ENCODE measurements around the gene NELL2. TPM values are rescaled to one million over a fixed set of nuclear protein-coding genes. Genes with fewer than 3 reads are reported as not detected.

The NELL2 gene
- total RNA-seq, 4 donors from 2014 or later: 4.7 to 20.5 (median 9.3) TPM

DNA sequence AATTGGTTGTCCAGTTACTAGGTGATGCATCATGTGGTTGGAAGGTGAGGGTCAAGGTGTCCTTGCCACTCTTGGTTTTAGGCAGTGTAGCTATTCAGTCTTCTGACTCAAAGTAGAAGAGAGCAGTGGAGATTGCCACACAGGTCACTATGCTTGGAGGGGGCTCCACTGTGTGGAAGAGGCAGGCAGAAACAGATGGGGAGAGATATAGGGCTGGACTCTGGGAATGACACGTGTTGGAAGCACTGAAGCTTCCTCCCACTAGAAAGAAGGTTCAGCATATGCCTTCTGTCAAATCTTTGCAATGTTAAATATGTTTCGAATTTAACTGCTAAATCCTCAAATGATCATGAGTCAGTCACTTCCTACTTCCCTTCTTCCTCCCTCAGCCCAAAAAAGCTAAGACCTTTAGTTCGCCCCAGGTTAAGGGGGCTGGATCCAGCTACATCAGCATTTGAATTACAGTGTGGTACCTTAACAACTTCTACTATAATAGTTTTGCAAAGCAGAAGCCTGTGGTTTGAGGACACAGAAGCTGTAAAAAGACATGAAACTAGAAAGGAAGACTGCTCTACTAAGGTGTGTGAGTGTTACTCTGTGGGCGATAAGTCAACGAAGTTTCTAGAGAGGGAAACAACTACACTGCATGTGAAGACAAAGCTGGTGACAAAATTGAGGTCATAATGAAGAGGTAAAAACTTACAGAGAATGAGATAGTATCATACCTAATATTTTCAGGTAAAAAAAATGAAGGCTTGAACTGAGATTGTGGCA lies 228.0 kb downstream of the NELL2 start:
- Histone ChIP-seq H3K4me1 (no peaks in the 10 kb centered on the region), H3K9me3 (no peaks in the 10 kb centered on the region), H3K27me3 (no peaks in the 10 kb centered on the region), H3K27ac (no peak overlapping the region), H3K36me3 (no peaks in the 10 kb centered on the region), H3K4me3 (no peak overlapping the region)
- TF ChIP-seq, protein P1, sequence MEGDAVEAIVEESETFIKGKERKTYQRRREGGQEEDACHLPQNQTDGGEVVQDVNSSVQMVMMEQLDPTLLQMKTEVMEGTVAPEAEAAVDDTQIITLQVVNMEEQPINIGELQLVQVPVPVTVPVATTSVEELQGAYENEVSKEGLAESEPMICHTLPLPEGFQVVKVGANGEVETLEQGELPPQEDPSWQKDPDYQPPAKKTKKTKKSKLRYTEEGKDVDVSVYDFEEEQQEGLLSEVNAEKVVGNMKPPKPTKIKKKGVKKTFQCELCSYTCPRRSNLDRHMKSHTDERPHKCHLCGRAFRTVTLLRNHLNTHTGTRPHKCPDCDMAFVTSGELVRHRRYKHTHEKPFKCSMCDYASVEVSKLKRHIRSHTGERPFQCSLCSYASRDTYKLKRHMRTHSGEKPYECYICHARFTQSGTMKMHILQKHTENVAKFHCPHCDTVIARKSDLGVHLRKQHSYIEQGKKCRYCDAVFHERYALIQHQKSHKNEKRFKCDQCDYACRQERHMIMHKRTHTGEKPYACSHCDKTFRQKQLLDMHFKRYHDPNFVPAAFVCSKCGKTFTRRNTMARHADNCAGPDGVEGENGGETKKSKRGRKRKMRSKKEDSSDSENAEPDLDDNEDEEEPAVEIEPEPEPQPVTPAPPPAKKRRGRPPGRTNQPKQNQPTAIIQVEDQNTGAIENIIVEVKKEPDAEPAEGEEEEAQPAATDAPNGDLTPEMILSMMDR (IDR thresholded peaks at IDR 0.05): no peak
- TF ChIP-seq POLR2A (IDR thresholded peaks at IDR 0.05) (no peak), POLR2AphosphoS5 (IDR thresholded peaks at IDR 0.05) (no peak), EP300 (IDR thresholded peaks at IDR 0.05) (no peak)
- DNase-seq (ENCODE audit: low spot score in 2 of 2): no peak
- 67% methylated on average over 5 of the region's 5 CpGs for WGBS

DNA sequence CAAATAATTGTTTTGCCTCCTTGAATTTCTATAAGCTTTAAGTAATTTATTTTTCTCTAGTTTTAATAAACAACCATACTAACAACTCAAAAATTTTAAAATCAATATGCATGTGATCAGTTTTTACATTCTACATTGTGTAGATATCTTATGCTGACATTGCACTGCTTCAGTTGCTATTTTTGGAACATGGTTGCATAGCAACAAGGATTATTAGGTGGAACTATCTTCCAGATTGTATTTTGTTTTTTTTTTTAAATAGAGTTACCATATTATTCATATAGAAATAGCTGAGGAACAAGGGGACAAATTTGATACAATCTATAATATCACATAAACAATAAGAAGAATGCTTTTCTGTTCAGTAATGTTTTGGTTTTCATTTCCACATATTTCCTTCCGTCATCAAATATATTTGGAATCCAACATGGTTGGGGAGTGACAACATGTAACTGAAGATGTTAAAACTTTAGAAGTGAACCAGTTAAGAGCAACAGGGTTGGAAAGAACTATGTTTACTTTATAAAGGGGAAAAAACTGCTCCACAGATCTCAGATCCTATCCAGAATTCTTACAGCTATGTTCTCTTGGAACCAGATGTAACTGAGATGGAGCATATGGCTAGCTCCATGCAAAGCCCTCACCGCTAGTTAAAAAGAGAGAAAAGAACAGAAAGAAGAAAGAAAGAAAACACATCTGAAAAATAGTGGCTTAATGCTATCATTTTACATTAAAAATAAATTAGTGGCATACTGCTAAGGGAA lies 235.5 kb downstream of the NELL2 start:
- Histone ChIP-seq H3K36me3 (no peaks in the 10 kb centered on the region), H3K27me3 (no peaks in the 10 kb centered on the region), H3K27ac (no peak overlapping the region), H3K9me3 (no peaks in the 10 kb centered on the region), H3K4me3 (no peak overlapping the region), H3K4me1 (no peaks in the 10 kb centered on the region)
- no peak for DNase-seq (ENCODE audit: low spot score in 2 of 2)
- TF ChIP-seq, protein P1 (IDR thresholded peaks at IDR 0.05): no peak
- TF ChIP-seq POLR2AphosphoS5 (IDR thresholded peaks at IDR 0.05): no peak
- no peak for TF ChIP-seq EP300 (IDR thresholded peaks at IDR 0.05)
- TF ChIP-seq POLR2A (IDR thresholded peaks at IDR 0.05): no peak
- 74% methylated on average over 2 of the region's 2 CpGs for WGBS

DNA sequence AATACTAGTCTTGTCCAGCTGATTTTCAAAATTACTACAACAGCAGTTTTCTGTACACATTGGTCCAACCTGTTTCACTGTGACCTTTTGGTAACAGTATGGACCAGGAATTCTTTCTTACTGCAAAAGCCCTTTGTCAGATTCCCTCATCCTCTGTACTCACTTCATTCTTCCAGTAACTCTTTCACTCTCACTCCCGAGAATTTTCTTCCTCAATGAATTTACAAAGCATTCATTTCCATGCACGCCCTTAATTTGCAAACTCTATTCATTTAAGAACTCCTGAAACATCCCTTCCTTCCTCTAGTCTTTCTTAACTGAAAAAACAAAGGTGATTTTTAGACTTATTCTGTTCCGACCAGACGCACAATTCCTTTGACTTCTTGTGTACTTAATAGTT lies 238.2 kb downstream of the NELL2 start:
- Histone ChIP-seq H3K4me1 (no peaks in the 10 kb centered on the region), H3K4me3 (no peak overlapping the region), H3K9me3 (no peaks in the 10 kb centered on the region), H3K27me3 (no peaks in the 10 kb centered on the region), H3K36me3 (no peaks in the 10 kb centered on the region), H3K27ac (no peak overlapping the region)
- DNase-seq (ENCODE audit: low spot score in 2 of 2): no peak
- TF ChIP-seq, protein P1 (IDR thresholded peaks at IDR 0.05): no peak
- TF ChIP-seq POLR2A (IDR thresholded peaks at IDR 0.05): no peak
- TF ChIP-seq EP300 (IDR thresholded peaks at IDR 0.05): no peak
- TF ChIP-seq POLR2AphosphoS5 (IDR thresholded peaks at IDR 0.05): no peak
- 77% methylated on average over 4 of the region's 4 CpGs for WGBS

GRCh38 chr12:44628180-44628579 lies 247.9 kb downstream of the NELL2 start:
- Histone ChIP-seq H3K27me3 (no peaks in the 10 kb centered on the region), H3K9me3 (no peaks in the 10 kb centered on the region), H3K27ac (no peak overlapping the region), H3K4me3 (no peak overlapping the region), H3K4me1 (no peaks in the 10 kb centered on the region), H3K36me3 (no peaks in the 10 kb centered on the region)
- WGBS: 63% methylated on average over 1 of the region's 1 CpG
- DNase-seq (ENCODE audit: low spot score in 2 of 2): no peak
- TF ChIP-seq, protein P1 (IDR thresholded peaks at IDR 0.05): no peak

- Histone ChIP-seq H3K27ac (no peak overlapping the region), H3K4me1 (no peaks in the 10 kb centered on the region), H3K27me3 (no peaks in the 10 kb centered on the region), H3K4me3 (no peak overlapping the region), H3K36me3 (no peaks in the 10 kb centered on the region), H3K9me3 (no peaks in the 10 kb centered on the region)
- DNase-seq (ENCODE audit: low spot score in 2 of 2): no peak
- TF ChIP-seq POLR2A (IDR thresholded peaks at IDR 0.05) (no peak), POLR2AphosphoS5 (IDR thresholded peaks at IDR 0.05) (no peak), EP300 (IDR thresholded peaks at IDR 0.05) (no peak)
- TF ChIP-seq, protein P1 (IDR thresholded peaks at IDR 0.05): no peak
- 44% methylated on average over 5 of the region's 5 CpGs for WGBS
Measured at GRCh38 chr12:44627387-44628166, 248.5 kb downstream of the NELL2 start.

All from suprapubic skin (tissue), 4 donors.